ENCODE data around the gene NLGN3.

- TF ChIP-seq CTCF (IDR thresholded peaks at IDR 0.05) (no peak), SIN3A (IDR thresholded peaks at IDR 0.05; ENCODE audit: borderline replicate concordance, insufficient read depth, low read depth, low read length) (no peak), REST (IDR thresholded peaks at IDR 0.05; ENCODE audit: insufficient read depth in 1 of 2, low read depth in 2 of 2, low read length in 1 of 2) (no peak), POLR2AphosphoS5 (IDR thresholded peaks at IDR 0.05; ENCODE audit: low read depth, low read length) (no peak), TCF7L2 (IDR thresholded peaks at IDR 0.05; ENCODE audit: low read depth, low read length) (no peak)
Observed at GRCh38 chrX:71096760-71097032, 47.9 kb upstream of the NLGN3 start.

All from Panc1 (cell line).